GM23338 (cell line): ENCODE measurements around the gene CTNND2. TPM values are rescaled to one million over a fixed set of nuclear protein-coding genes. Genes with fewer than 3 reads are reported as not detected.

Experiments used
- ATAC-seq: fragments of 200-7000 bp; cut with Tn5 transposase; 3 replicates; pipeline ENCODE4 v1.9.1; 2020
- DNase-seq: peaks from one replicate; pipeline ENCODE4 v3.0.0-alpha.2; 2015; ENCODE audit warnings: low spot score
- H2AFZ ChIP-seq: fragments of 200-600 bp; sonication (generic); 2 replicates; pipeline ENCODE4 v1.8.0; 2016; ENCODE audit warnings: antibody characterized with exemption, mild to moderate bottlenecking, moderate library complexity
- H3F3A ChIP-seq: fragments of 200-600 bp; sonication (generic); replicated peaks from 2 replicates; pipeline ENCODE4 v1.8.0; 2017; ENCODE audit warnings: antibody characterized with exemption, mixed run types, low read depth
- H3K27ac ChIP-seq: fragments of 200-600 bp; sonication (generic); 2 replicates; pipeline ENCODE4 v1.6.1; 2016; ENCODE audit warnings: low read depth
- H3K27me3 ChIP-seq: fragments of 200-600 bp; sonication (generic); 2 replicates; pipeline ENCODE4 v1.8.0; 2016; ENCODE audit warnings: mild to moderate bottlenecking, mixed run types, moderate library complexity; ENCODE audit not compliant: insufficient read depth
- H3K36me3 ChIP-seq: fragments of 200-600 bp; sonication (generic); 2 replicates; pipeline ENCODE4 v1.8.0; 2016; ENCODE audit warnings: mild to moderate bottlenecking; ENCODE audit not compliant: insufficient read depth
- H3K4me1 ChIP-seq: fragments of 200-600 bp; sonication (generic); 2 replicates; pipeline ENCODE4 v1.8.0; 2016; ENCODE audit warnings: mild to moderate bottlenecking, moderate library complexity; ENCODE audit not compliant: insufficient read depth
- H3K4me2 ChIP-seq: fragments of 200-600 bp; sonication (generic); 2 replicates; pipeline ENCODE4 v1.7.1; 2017; ENCODE audit warnings: mixed run types
- H3K4me3 ChIP-seq: fragments of 200-600 bp; sonication (generic); 2 replicates; pipeline ENCODE4 v1.6.1; 2016; ENCODE audit warnings: mixed run types
- H3K79me2 ChIP-seq: fragments of 200-600 bp; sonication (generic); replicated peaks from 2 replicates; pipeline ENCODE4 v1.8.0; 2017; ENCODE audit warnings: mild to moderate bottlenecking; ENCODE audit not compliant: insufficient read depth
- H3K9me2 ChIP-seq: fragments of 200-600 bp; sonication (generic); 2 replicates; pipeline ENCODE4 v1.8.0; 2017; ENCODE audit not compliant: insufficient read depth
- H4K20me1 ChIP-seq: fragments of 200-600 bp; sonication (generic); replicated peaks from 2 replicates; pipeline ENCODE4 v1.8.0; 2017; ENCODE audit warnings: mild to moderate bottlenecking; ENCODE audit not compliant: insufficient read depth
- H3K27ac Mint-ChIP-seq: 2 replicates; pipeline ENCODE4 v1.8.0; 2020; ENCODE audit warnings: inconsistent platforms, mild to moderate bottlenecking, moderate library complexity, mixed read lengths
- H3K27me3 Mint-ChIP-seq: 3 replicates; pipeline ENCODE4 v1.8.0; 2022; ENCODE audit warnings: low read depth, mild to moderate bottlenecking, moderate library complexity, mixed read lengths, inconsistent platforms; ENCODE audit not compliant: insufficient read depth, poor library complexity
- H3K36me3 Mint-ChIP-seq: 3 replicates; pipeline ENCODE4 v1.8.0; 2021; ENCODE audit warnings: low read depth, mild to moderate bottlenecking, inconsistent platforms, moderate library complexity, mixed read lengths
- H3K4me1 Mint-ChIP-seq: 3 replicates; pipeline ENCODE4 v1.8.0; 2020; ENCODE audit warnings: mild to moderate bottlenecking, inconsistent platforms, mixed read lengths
- H3K4me3 Mint-ChIP-seq: 3 replicates; pipeline ENCODE4 v1.8.0; 2021; ENCODE audit warnings: moderate library complexity, mild to moderate bottlenecking, inconsistent platforms, mixed read lengths
- H3K9me3 Mint-ChIP-seq: 3 replicates; pipeline ENCODE4 v1.8.0; 2020; ENCODE audit warnings: moderate library complexity, mild to moderate bottlenecking, inconsistent platforms, mixed read lengths
- CREB1 ChIP-seq: fragments of 250-450 bp; sonication (Bioruptor Pico); IDR thresholded peaks from 2 replicates; pipeline ENCODE4 v1.5.0; 2020; ENCODE audit warnings: low read depth, mild to moderate bottlenecking, moderate library complexity
- CTCF ChIP-seq, 2 experiments: fragments of 200-600 bp in 1 of 2; sonication (generic) in 1 of 2; conservative IDR thresholded peaks; 2 replicates each; pipeline versions ENCODE4 v1.5.1 to v1.6.1; 2016 to 2017; ENCODE audit warnings: antibody characterized with exemption in 2 of 2, low read depth in 2 of 2, mild to moderate bottlenecking in 2 of 2, moderate library complexity in 1 of 2
- EZH2 ChIP-seq: fragments of 200-600 bp; sonication (generic); IDR thresholded peaks from one replicate; pipeline ENCODE4 v1.8.0; 2017; ENCODE audit warnings: antibody characterized with exemption, mild to moderate bottlenecking, low read depth; ENCODE audit not compliant: unreplicated experiment
- EZH2phosphoT487 ChIP-seq: fragments of 200-600 bp; sonication (generic); IDR thresholded peaks from one replicate; pipeline ENCODE4 v1.8.1; 2018; ENCODE audit warnings: antibody characterized with exemption; ENCODE audit not compliant: unreplicated experiment
- JUNB ChIP-seq: IDR thresholded peaks from one replicate; pipeline ENCODE4 v1.6.1; 2016; ENCODE audit warnings: antibody characterized with exemption; ENCODE audit not compliant: unreplicated experiment
- POLR2AphosphoS5 ChIP-seq: IDR thresholded peaks from 2 replicates; pipeline ENCODE4 v1.6.1; 2016; ENCODE audit warnings: antibody characterized with exemption, low read depth
- REST ChIP-seq: IDR thresholded peaks from one replicate; pipeline ENCODE4 v1.6.1; 2018; ENCODE audit warnings: antibody characterized with exemption; ENCODE audit not compliant: unreplicated experiment
- STAT1 ChIP-seq: IDR thresholded peaks from one replicate; pipeline ENCODE4 v1.6.1; 2016; ENCODE audit warnings: antibody characterized with exemption; ENCODE audit not compliant: unreplicated experiment
- ZNF114 ChIP-seq: fragments of 250-450 bp; sonication (Bioruptor Pico); IDR thresholded peaks from 2 replicates; pipeline ENCODE4 v1.5.0; 2020; ENCODE audit warnings: mild to moderate bottlenecking, moderate library complexity
- ZNF331 ChIP-seq: fragments of 250-450 bp; sonication (Bioruptor Pico); IDR thresholded peaks from 2 replicates; pipeline ENCODE4 v1.5.0; 2020; ENCODE audit warnings: low read depth, mild to moderate bottlenecking, moderate library complexity
- ZNF462 ChIP-seq: fragments of 250-450 bp; sonication (Bioruptor Pico); IDR thresholded peaks from 2 replicates; pipeline ENCODE4 v1.5.0; 2020; ENCODE audit warnings: mild to moderate bottlenecking, moderate library complexity
- polyA plus RNA-seq: library from polyadenylated mRNA; unstranded; fragments of >200 nt; fragmentation: Nextera tagmentation; extraction: Ambion mirVana; gene quantifications from 2 replicates; pipeline ENCODE4 v1.2.1, GENCODE V29; 2016
- total RNA-seq: library from RNA; depleted of rRNA; stranded (reverse); fragments of >200 nt; shearing (Covaris generic); gene quantifications from 2 replicates; pipeline ENCODE4 v1.2.3, GENCODE V29; 2014
- TF ChIP-seq, protein P1 (sequence below): IDR thresholded peaks from 2 replicates; pipeline ENCODE4 v1.6.1; 2016; ENCODE audit warnings: antibody characterized with exemption

CTNND2 gene
- total and polyA plus RNA-seq, 2 experiments from 2014 or later, result 5.1 to 7.0 TPM

DNA sequence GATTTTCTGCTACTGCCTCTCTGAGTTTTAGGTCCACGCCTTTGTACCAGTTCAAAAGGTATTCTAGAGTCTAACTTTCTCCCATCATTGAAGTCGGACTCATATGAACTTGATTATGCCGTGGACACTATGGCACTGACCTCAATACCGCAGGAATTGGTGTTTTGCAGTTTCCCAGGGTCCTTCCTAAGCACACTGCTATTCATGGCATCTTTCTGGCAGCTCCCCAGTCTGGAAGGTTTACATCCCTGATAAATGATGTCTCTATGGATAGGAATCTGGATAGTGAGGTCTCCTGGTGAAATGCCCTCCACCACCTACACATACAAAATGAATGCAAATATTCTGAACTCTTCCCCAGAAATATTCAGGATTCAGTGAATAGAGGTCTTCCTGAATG lies 422.2 kb downstream of the CTNND2 start:
- H3K4me2 ChIP-seq, result no peak overlapping the region
- DNase-seq (no peak), ATAC-seq (no peak)
- H3K9me2 ChIP-seq, result no peaks in the 10 kb centered on the region
- H3K36me3 ChIP-seq, result no peaks in the 10 kb centered on the region
- no peaks in the 10 kb centered on the region for H3F3A ChIP-seq
- no peak overlapping the region for H3K27ac ChIP-seq
- H3K4me3 Mint-ChIP-seq, result no peak overlapping the region
- no peak overlapping the region for H3K4me3 ChIP-seq
- peaks cover 4% of the 10 kb centered on the region; the same call in 1 of the 3 replicates for H3K4me1 Mint-ChIP-seq
- H2AFZ ChIP-seq, result no peak overlapping the region
- no peak overlapping the region for H3K27ac Mint-ChIP-seq
- peaks cover 6% of the 10 kb centered on the region for H3K27me3 Mint-ChIP-seq
- H3K9me3 Mint-ChIP-seq, result no peaks in the 10 kb centered on the region
- TF ChIP-seq EZH2phosphoT487, result no peak
- TF ChIP-seq POLR2AphosphoS5, result no peak
- TF ChIP-seq JUNB, result no peak
- no peak for TF ChIP-seq CTCF (conservative IDR thresholded peaks at IDR 0.05; ENCODE audit: low read depth in 2 of 2)
- no peak for TF ChIP-seq ZNF331 (CRISPR knock-in tag)
- TF ChIP-seq, protein P1, sequence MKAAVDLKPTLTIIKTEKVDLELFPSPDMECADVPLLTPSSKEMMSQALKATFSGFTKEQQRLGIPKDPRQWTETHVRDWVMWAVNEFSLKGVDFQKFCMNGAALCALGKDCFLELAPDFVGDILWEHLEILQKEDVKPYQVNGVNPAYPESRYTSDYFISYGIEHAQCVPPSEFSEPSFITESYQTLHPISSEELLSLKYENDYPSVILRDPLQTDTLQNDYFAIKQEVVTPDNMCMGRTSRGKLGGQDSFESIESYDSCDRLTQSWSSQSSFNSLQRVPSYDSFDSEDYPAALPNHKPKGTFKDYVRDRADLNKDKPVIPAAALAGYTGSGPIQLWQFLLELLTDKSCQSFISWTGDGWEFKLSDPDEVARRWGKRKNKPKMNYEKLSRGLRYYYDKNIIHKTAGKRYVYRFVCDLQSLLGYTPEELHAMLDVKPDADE, result no peak
- no peak for TF ChIP-seq EZH2
- TF ChIP-seq CREB1 (CRISPR knock-in tag), result no peak
- TF ChIP-seq ZNF462 (CRISPR knock-in tag), result no peak
- TF ChIP-seq STAT1, result no peak
- TF ChIP-seq REST, result no peak
- no peak for TF ChIP-seq ZNF114 (CRISPR knock-in tag)
- H3K79me2 ChIP-seq, result no peaks in the 10 kb centered on the region
- no peaks in the 10 kb centered on the region for H4K20me1 ChIP-seq
- H3K27me3 ChIP-seq, result no peaks in the 10 kb centered on the region
- H3K36me3 Mint-ChIP-seq, result no peaks in the 10 kb centered on the region
- no peaks in the 10 kb centered on the region for H3K4me1 ChIP-seq
